HG02571 (cell line): ENCODE results near the gene ZDHHC24.
"Not testable (repeated sequence)": the region's sequence is repeated elsewhere in the genome, so short reads cannot be mapped to it uniquely, and the experiment has no call there.

ENCODE experiments used
- ATAC-seq: cut with Tn5 transposase; IDR thresholded peaks from one replicate; pipeline ENCODE4 v1.9.1; 2021; ENCODE audit warnings: mild to moderate bottlenecking, moderate library complexity; ENCODE audit not compliant: unreplicated experiment

ZDHHC24 gene

GRCh38 chr11:66545701-66546367 is at the start of gene ZDHHC24:
ZDHHC24 (minus strand) TSS chr11:66546048; CDS start chr11:66546003, 45 bp downstream.
- peak; percentile 86 for ATAC-seq

GRCh38 chr11:66595245-66595904 is 49.5 kb upstream of the ZDHHC24 start:
- no peak for ATAC-seq

- ATAC-seq: no peak
Observed at GRCh38 chr11:66593650-66594049, 47.8 kb upstream of the ZDHHC24 start.

GRCh38 chr11:66593303-66593635 is 47.4 kb upstream of the ZDHHC24 start:
- peak; percentile 13 for ATAC-seq

DNA sequence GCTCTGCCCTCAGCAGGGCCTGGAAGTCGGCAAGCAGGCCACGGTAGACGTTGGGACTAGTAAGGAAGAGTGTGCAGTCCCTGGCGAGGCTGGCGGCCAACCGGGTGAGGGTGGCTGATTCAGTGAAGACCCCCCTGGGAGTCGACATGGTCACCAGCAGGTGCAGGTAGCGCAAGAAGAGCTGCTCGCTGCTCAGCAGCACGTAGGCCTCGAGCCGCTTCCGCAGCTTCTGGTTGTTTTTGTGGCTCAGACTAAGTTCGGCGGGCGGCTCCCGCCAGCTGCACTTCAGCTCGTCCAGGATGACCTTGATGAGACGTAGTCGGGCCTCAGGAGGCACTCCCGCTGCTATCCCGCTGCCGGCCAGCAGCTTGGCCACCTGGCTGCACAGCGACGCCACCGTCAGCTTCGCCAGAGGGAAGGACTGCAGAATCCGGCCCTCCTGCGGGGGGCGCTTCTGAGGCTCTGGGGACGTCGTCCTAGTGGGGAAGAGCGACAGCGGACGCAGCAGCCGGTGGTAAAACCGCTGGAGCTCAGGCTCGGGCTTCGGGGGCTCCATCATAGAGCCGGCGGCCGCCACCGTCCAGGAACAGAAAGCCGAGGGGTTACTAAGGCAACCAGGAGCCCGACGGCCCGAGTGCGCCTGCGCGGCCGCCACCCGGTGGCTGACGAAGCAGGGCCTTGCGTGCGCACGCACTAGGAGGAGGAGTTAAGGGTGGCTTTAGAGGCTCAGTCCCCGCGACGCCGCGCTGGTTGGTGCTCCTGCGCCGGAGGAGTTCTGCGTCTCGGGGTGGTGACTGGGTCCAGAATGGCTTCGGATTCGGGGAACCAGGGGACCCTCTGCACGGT is 46.8 kb upstream of the ZDHHC24 start, which contains the start of the genes CCDC87 and CCS:
Gene CCDC87, minus strand, starts transcription at position 607 of the 846 bp plus-strand sequence. Its CDS starts 48 bp downstream, at position 559.
Gene CCS, plus strand, starts transcription at position 729 of the 846 bp plus-strand sequence. Its CDS starts 77 bp downstream, at position 806.
- ATAC-seq: peak; percentile 88

DNA sequence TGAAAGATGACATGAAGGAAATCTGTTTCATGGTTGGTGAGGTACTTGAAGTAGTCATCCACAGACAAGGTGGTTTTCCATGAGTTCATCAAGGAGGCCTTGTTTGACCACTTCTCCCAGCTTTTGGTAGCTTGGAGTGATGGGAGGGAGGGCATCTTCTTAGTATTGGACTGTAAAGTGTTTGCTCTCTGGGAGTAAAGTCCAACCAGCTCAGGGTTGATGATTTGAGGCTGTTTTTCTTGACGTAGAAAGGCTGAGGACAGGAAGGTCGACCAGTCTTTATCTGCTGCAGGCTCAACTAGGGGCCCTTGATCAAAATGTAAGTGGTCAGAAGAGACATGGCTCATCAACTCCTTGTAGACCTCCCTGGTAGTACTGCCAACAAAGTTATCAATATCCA is 45.3 kb upstream of the ZDHHC24 start:
- no peak for ATAC-seq

DNA sequence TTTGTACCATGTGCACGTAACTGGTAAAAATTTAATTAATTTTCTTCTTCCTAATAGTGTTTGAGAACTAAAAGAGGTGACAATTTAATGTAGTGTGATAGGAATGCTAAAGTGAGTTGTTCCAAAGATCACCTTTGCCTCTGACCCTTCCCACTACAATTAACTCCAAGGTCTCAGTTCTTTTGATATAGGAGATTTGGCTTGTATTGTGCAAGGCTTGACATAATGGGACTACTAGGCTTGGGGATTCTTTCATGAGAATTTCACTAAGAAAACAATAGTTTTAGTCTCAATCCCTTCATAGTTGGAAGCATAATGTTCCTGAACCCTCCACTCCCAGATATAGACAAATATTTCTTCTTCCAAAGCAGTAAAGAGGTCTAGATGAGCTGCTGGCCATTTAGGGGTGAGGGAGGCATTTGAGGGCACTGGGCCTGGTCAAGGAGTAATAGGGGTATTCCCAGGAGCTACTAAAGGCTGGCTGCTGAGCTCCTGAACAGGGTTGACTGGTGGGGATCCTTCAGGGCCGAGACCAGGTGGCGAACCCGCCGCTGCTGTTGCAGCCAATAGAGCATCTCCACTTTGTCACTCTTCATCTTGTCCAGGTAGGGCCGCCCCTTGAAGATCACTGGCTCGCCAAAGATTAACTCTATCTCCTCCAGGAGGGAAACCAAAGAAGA is 44.3 kb upstream of the ZDHHC24 start:
- ATAC-seq: no peak

DNA sequence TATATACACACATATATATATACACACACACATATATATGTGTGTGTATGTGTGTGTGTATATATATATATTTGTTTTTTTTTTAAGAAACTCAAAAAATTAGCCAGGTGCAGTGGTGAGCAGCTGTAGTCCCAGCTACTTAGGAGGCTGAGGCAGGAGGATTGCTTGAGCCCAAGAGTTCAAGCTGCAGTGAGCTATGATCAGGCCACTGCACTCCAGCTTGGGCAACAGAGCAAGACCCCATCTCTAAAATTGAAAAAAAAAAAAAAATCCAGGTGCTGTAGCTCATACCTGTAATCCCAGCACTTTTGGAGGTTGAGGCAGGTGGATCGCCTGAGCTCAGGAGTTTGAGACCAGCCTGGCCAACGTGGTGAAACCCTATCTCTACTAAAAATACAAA is 43.5 kb upstream of the ZDHHC24 start:
- not testable (repeated sequence) for ATAC-seq

GRCh38 chr11:66586136-66586535 is 40.3 kb upstream of the ZDHHC24 start:
- no peak for ATAC-seq

DNA sequence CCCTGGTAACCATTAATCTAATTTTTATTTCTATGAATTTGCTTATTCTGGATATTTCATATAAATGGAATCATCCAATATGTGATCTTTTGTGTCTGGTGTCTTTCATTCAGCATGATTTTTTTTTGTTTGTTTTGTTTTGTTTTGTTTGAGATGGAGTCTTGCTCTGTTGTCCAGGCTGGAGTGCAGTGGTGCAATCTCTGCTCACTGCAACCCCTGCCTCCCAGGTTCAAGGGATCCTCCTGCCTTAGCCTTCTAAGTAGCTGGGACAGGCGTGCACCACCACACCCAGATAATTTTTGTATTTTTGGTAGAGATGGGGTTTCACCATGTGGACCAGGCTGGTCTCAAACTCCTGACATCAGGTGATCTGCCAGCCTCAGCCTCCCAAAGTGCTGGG is 39.6 kb upstream of the ZDHHC24 start:
- not testable (repeated sequence) for ATAC-seq

DNA sequence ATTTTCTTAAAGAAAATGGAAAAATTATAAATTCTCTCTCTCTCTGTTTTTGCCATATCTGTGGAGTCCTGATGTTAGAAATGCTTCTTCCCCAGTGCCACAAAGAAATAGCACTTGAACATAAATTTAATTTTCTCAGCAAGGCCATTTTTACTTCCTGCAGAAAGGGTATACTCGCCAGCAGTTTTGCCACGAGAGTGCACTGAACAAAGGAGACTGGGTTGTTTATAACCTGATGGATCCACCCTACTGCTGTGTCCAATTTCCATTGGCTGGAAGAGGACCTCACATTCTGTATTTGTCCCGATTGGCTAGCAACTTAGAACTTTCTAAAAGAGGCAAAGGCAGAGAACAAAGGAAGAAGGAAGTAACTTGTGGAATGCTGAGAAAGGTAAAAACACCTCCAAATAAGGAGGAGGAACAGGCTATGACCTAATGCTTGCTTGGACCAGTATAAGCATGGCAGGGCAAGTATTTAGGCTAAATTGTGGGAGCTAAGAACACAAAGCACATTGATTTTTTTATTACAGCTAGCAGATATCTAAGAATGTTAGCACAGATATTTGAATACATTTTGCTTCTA is 36.8 kb upstream of the ZDHHC24 start:
- ATAC-seq: not testable (repeated sequence)

DNA sequence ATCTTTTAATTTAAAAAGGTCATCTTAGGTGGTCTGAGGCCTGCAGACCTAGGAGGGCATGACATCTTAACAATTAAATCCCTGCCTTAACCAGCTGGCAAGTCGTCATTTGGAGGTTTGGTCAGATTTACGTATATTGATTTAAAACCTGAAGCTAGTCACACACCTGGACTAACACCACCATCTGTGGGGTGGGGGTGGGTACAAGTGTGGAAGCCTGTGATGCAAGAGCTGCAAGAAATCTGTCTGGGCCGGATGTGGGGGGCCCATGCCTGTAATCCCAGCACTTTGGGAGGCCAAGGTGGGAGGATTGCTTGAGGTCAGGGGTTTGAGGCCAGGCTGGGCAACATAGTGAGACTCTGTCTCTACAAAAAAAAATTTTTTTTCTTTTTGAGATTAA is 35.4 kb upstream of the ZDHHC24 start:
- no peak for ATAC-seq

GRCh38 chr11:66580803-66581202 is 35.0 kb upstream of the ZDHHC24 start:
- no peak for ATAC-seq

GRCh38 chr11:66579017-66579606 is 33.3 kb upstream of the ZDHHC24 start:
- no peak for ATAC-seq

DNA sequence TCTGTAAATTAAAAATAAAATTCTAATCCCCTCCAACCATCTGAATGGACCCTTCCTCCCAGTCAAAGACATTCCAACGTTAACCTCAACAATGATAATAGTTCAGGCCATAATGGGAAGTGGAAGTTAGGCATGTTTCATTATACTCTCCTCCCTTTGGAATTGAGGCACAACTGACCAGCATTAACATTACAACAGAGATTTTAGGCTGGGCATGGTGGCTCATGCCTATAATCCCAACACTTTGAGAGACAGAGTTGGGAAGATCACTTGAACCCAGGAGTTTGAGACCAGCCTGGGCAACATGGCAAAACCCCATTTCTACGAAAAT is 25.0 kb upstream of the ZDHHC24 start:
- no peak for ATAC-seq

DNA sequence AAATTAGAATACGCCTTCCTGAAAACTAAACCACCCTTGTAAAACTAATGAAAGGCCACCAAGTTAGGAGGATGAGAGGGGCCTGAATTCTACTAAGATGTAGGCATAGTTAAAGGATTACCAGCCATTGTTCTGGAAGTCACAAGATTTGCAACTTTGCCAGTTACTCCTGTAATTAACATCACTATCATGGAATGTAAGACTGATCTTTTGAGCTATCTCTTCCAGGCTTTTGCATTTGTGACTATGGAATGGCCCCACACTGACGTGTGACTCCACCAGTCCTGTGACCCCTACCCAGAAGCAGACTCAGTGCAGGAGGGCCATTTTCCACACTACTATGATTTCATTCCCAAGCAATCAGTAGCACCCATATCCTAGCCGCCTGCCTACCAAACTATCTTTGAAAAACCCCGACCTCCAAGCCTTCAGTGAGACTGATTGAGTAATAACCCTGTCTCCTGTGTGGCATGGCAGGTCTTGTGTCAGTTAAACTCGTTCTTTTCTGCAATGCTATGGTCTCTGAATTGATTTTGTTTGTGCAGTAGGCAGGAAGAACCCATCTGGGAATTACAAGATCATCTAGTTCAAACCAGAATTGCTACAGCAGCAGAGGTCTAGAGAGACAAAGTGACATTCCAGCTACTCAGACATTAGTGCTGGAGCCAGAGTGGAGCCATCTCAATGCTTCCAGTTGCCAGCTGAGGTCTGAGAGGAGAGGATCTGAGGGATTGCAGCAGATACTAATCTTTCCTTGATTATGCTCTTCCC is 24.4 kb upstream of the ZDHHC24 start:
- ATAC-seq: no peak

- ATAC-seq: no peak
Observed at GRCh38 chr11:66569076-66569475, 23.2 kb upstream of the ZDHHC24 start.

GRCh38 chr11:66568124-66568916 is 22.5 kb upstream of the ZDHHC24 start, which contains the start of gene CTSF:
CTSF (minus strand) TSS chr11:66568606; CDS start chr11:66568486, 120 bp downstream.
- no peak for ATAC-seq

DNA sequence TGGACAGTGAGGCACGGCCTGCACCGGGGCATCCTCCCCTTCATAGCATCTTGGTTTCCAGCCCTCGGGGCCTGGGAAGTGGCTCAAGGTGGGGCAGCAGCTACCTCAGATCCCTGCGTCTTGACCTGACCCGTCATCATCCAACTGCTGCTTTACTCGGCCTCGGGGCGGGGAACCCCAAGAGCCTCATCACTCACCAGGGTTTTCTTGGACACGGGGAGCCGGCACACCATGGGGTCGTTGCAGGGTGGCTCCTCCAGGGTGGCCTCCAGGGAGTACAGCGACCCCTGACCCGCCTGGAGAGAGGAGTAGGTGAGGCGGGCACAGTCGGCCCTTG is 21.9 kb upstream of the ZDHHC24 start:
- no peak for ATAC-seq
